Urinary bladder (tissue), 4 donors: ENCODE results near the gene TOP3B. TPM values are rescaled to one million over a fixed set of nuclear protein-coding genes. Genes with fewer than 3 reads are reported as not detected.
A peak's percentile ranks its signal among the peaks of the same experiment; 100 is the strongest.

ENCODE experiments used
- DNase-seq: peaks from one replicate; pipeline ENCODE4 v3.0.0-alpha.2; 2015; ENCODE audit errors: extremely low spot score
- H3K27ac ChIP-seq: one replicate; pipeline ENCODE4 v1.5.1; 2013; ENCODE audit warnings: low read depth, mild to moderate bottlenecking, moderate library complexity
- H3K36me3 ChIP-seq: one replicate; pipeline ENCODE4 v1.6.1; 2013; ENCODE audit warnings: mild to moderate bottlenecking, moderate library complexity; ENCODE audit not compliant: insufficient read depth
- H3K4me1 ChIP-seq: one replicate; pipeline ENCODE4 v1.6.1; 2013; ENCODE audit warnings: mild to moderate bottlenecking, moderate library complexity; ENCODE audit not compliant: insufficient read depth
- H3K4me3 ChIP-seq: one replicate; pipeline ENCODE4 v1.5.1; 2013; ENCODE audit warnings: low read depth, low read length
- WGBS: extraction: QIAGEN DNeasy Blood & Tissue Kit; methylation state at CpG from one replicate; pipeline ENCODE4 v1.1.7; 2013; 5-methylcytosine and 5-hydroxymethylcytosine counted together
- polyA plus RNA-seq: library from polyadenylated mRNA; stranded (reverse); fragments of 200-250 nt; gene quantifications from one replicate; pipeline ENCODE4 v1.2.3, GENCODE V29; 2013
- total RNA-seq: library from RNA; depleted of rRNA; stranded (reverse); fragments of >200 nt; gene quantifications from one replicate; pipeline ENCODE4 v1.2.3, GENCODE V29; 2014
- donor health status: healthy with polysubstance abuse.
- donor health status: healthy.

Gene TOP3B
- 20.7 TPM for total RNA-seq
- polyA plus RNA-seq, result 12.6 TPM

- DNase-seq, result peak; percentile 45
- peak within 1 kb of the TSS; percentile 93 for H3K4me3 ChIP-seq
- under 1% methylated on average over 54 of the region's 54 CpGs for WGBS
- peak within 1 kb of the TSS; percentile 70 for H3K27ac ChIP-seq
- no peaks in the 10 kb centered on the region for H3K36me3 ChIP-seq
- H3K4me1 ChIP-seq, result no peaks in the 10 kb centered on the region
These were observed at the start of gene TOP3B for GRCh38 chr22:21982338-21982965. TSS of gene TOP3B (minus strand) at chr22:21982787. CDS start at chr22:21975709, 7,078 bp downstream.

DNA sequence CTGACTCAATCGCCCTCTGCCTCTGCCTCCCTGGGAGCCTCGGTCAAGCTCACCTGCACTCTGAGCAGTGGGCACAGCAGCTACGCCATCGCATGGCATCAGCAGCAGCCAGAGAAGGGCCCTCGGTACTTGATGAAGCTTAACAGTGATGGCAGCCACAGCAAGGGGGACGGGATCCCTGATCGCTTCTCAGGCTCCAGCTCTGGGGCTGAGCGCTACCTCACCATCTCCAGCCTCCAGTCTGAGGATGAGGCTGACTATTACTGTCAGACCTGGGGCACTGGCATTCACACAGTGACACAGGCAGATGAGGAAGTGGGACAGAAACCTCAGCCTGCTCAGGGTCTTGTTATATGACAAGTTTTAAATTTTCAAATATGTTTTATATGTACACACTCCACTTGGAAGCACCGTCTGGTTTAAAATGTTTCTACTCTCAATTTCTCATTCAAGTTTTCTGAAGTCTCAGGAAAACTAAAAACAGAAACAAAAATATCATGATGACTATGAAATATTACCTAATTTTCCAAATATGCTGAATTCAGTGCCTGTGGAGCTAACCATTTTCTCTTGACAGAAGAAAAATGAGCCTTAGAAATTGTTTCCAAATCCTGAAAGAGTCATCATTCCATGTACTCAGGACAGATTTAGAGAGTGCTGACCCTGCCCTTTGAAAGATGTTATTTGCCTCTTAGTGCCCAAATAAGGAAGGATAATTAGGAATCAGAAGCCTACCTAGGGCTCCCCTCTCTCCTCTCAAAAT lies 48.8 kb upstream of the TOP3B start:
- Histone ChIP-seq H3K36me3 (no peaks in the 10 kb centered on the region), H3K4me1 (no peaks in the 10 kb centered on the region), H3K4me3 (no peak overlapping the region), H3K27ac (no peak overlapping the region)
- no peak for DNase-seq
- WGBS, result 73% methylated on average over 9 of the region's 9 CpGs

DNA sequence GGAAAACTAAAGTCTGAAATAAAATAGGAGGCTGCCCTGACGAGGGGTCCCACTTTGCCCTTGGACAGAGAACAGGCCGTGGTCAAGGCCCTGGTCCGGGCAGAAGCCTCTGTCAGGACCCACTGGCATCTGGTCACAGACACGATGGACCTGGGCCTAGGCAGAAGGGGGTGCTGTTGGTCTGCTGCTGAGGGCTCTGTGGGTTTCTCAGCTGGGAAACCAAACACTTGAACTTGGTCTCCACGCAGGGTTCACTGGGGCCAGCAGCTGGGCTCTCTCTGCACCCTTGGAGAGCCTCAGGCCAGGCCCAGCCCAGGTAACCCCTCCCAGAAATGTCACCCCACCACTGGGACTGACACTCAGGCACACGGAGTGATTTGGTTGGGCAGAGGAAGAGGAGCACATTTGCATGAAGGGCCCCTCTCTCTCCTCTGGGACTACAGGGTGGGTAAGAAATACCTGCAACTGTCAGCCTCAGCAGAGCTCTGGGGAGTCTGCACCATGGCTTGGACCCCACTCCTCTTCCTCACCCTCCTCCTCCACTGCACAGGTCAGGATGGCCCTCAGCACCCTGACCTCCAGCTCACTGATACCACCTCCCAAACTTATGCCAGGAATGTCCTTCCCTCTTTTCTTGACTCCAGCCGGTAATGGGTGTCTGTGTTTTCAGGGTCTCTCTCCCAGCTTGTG lies 48.1 kb upstream of the TOP3B start:
- Histone ChIP-seq H3K36me3 (no peaks in the 10 kb centered on the region), H3K4me3 (no peak overlapping the region), H3K27ac (no peak overlapping the region), H3K4me1 (no peaks in the 10 kb centered on the region)
- WGBS, result 48% methylated on average over 7 of the region's 7 CpGs
- no peak for DNase-seq

GRCh38 chr22:22027955-22028354 lies 45.4 kb upstream of the TOP3B start:
- no peaks in the 10 kb centered on the region for H3K4me1 ChIP-seq
- WGBS, result 92% methylated on average over 3 of the region's 3 CpGs
- no peak overlapping the region for H3K27ac ChIP-seq
- no peak for DNase-seq
- H3K36me3 ChIP-seq, result no peaks in the 10 kb centered on the region
- no peak overlapping the region for H3K4me3 ChIP-seq

- WGBS, result 79% methylated on average over 13 of the region's 13 CpGs
- no peak overlapping the region for H3K4me3 ChIP-seq
- H3K27ac ChIP-seq, result no peak overlapping the region
- no peaks in the 10 kb centered on the region for H3K4me1 ChIP-seq
- H3K36me3 ChIP-seq, result no peaks in the 10 kb centered on the region
- no peak for DNase-seq
These were observed 43.7 kb upstream of the TOP3B start for GRCh38 chr22:22026157-22026831.

DNA sequence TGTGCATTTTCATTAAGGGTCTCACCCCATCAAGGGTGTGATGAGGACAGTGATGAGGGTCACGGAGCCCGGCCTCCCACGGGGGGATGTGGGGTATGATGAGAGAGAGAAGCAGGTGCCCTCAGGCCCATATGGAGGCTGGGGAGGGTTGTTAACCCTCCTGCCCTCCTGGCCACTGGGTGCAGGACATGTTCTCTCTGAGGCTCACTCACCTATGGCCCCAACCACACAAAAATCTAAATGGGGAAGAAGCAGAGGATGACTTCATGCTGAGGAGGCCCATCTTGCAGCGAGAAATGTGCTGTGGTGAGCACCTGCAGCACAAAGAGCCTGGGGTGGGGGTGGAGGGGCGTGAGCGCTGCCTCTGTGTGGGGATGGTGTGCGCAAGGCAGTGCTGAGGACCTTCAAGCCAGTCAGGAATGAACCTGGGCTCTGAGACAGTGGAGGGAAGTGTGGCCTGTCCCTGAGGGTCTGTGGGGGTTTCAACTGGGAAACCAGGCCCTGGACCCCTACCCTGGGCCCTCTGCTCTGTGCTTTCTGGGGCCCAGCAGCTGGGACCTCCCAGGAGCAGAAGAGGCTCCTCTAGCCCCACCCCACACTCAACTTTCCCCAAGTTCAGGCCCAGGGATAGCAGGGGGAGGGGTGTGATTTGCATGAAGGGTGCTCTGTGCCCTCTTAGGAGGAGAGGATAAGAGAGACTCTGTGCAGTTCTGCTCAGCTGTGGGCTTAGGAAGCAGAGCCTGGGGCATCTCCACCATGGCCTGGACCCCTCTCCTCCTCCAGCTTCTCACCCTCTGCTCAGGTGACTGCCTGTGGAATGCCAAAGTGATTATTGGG lies 43.0 kb upstream of the TOP3B start:
- 83% methylated on average over 7 of the region's 7 CpGs for WGBS
- Histone ChIP-seq H3K27ac (no peak overlapping the region), H3K36me3 (no peaks in the 10 kb centered on the region), H3K4me1 (no peaks in the 10 kb centered on the region), H3K4me3 (no peak overlapping the region)
- no peak for DNase-seq

DNA sequence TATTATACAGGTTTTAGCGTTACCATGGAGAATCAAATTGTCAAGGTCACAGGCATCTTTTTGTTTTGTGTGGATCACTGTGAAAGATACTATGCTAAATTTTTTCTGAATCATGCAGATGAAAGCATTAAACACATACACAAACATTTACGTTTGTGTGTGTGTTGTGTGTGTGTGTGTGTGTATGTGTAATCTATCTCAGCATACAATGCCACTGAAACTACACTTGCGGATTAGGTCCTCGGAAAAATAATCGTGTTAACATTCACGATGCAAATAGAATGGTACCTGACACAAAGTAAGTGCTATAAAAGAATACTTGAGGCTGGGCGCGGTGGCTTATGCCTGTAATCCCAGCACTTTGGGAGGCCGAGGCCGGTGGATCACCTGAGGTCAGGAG lies 41.9 kb upstream of the TOP3B start:
- no peak overlapping the region for H3K27ac ChIP-seq

DNA sequence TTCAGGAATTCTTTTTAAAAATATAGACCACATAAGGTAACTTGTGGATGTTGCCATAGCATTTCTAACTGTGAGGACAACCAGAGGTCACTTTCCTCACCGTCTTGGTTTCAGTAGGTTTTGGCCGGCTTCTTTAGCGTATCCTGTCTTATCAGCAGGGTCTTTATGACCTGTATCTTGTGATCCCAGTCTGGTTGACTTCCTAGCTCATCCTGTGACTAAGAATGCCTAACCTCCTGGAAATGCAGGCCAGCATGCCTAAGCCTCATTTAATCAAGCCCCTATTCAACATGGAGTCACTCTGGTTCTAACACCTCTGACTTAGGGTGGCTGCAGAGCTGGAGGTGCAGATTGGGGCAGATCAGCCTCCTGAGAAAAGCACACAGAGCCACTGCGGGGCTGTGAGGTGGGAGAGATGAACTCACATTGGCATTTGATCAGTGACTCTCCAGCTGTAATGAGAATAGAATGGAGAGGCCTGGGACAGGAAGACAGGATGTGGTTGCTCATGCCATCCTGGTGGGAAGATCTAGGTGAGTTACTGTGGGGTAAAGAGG lies 41.1 kb upstream of the TOP3B start:
- H3K27ac ChIP-seq, result no peak overlapping the region
- no peaks in the 10 kb centered on the region for H3K36me3 ChIP-seq
- H3K4me1 ChIP-seq, result no peaks in the 10 kb centered on the region
- WGBS, result 56% methylated on average over 4 of the region's 4 CpGs
- no peak for DNase-seq
- no peak overlapping the region for H3K4me3 ChIP-seq

More for the DNA sequence above, 41.9 kb upstream of the TOP3B start:
- Histone ChIP-seq H3K4me1 (no peaks in the 10 kb centered on the region), H3K4me3 (no peak overlapping the region), H3K36me3 (no peaks in the 10 kb centered on the region)
- WGBS, result 94% methylated on average over 10 of the region's 10 CpGs
- DNase-seq, result no peak

- 56% methylated on average over 6 of the region's 6 CpGs for WGBS
- H3K4me1 ChIP-seq, result no peaks in the 10 kb centered on the region
- H3K27ac ChIP-seq, result no peak overlapping the region
- H3K36me3 ChIP-seq, result no peaks in the 10 kb centered on the region
- DNase-seq, result no peak
- no peak overlapping the region for H3K4me3 ChIP-seq
These were observed 40.5 kb upstream of the TOP3B start for GRCh38 chr22:22022947-22023534.

DNA sequence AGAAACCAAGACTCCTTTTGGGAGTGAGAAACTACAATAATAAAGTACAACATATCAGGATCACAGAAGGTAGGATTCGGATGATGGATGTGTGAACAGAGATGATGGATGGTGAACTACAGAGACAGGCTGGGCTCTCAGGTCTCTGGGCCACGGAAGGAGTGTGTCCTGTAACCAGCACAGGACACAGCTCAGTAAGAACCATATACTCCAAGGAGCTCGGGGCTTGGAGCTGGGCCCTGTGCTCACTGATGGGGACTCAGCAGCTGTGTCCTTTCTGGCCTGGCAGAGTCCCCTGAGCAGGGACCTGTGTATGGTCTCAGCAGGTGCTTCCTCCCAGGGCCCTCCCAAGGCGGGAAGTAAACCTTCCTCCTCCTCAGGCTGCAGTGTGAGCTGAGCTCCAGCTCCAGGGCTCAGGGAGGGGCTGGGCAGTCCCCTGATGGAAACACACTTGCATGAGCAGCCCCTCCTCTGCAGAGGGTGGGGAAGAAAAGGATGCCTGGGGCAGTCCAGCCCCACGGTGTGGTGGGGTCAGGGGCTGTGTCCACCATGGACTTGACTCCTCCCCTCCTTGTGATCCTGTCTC lies 39.8 kb upstream of the TOP3B start:
- 49% methylated on average over 5 of the region's 5 CpGs for WGBS
- Histone ChIP-seq H3K36me3 (no peaks in the 10 kb centered on the region), H3K4me1 (no peaks in the 10 kb centered on the region), H3K27ac (no peak overlapping the region), H3K4me3 (no peak overlapping the region)
- no peak for DNase-seq

DNA sequence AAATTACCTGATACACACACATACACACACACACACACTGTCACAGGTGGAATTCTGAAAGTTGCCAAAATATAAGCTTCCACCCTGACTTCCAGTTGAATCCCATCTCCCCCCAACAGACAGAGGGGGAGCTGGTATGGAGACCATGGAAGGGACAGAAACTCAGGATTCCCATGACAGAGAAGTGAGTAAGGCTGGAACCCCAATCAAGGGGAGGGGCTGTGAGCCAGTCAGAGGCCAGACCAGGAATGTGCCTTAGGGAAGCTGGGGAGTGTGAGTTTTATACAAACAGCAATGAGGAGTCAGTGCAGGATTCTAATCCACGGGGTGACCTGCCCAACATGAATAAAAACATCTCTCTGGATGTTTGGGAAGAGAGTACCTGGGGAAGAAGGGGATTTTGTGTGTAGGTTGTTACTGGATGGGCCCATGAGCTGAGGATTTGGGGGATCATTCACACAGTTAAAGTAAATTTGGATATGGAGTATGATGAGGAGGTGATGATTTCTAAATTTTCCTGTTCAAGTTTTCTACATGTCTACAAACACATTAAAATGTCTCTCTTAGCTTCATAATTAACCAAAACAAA lies 38.7 kb upstream of the TOP3B start:
- Histone ChIP-seq H3K4me1 (no peaks in the 10 kb centered on the region), H3K27ac (no peak overlapping the region), H3K36me3 (no peaks in the 10 kb centered on the region), H3K4me3 (no peak overlapping the region)
- no peak for DNase-seq
- WGBS, result 43% methylated on average over 1 of the region's 1 CpG

GRCh38 chr22:22020425-22020852 lies 37.9 kb upstream of the TOP3B start:
- Histone ChIP-seq H3K4me3 (no peak overlapping the region), H3K36me3 (no peaks in the 10 kb centered on the region), H3K27ac (no peak overlapping the region), H3K4me1 (no peaks in the 10 kb centered on the region)
- no peak for DNase-seq
- WGBS, result 84% methylated on average over 2 of the region's 2 CpGs
